ENCODE data around the gene EMID1.

EMID1 gene

DNA sequence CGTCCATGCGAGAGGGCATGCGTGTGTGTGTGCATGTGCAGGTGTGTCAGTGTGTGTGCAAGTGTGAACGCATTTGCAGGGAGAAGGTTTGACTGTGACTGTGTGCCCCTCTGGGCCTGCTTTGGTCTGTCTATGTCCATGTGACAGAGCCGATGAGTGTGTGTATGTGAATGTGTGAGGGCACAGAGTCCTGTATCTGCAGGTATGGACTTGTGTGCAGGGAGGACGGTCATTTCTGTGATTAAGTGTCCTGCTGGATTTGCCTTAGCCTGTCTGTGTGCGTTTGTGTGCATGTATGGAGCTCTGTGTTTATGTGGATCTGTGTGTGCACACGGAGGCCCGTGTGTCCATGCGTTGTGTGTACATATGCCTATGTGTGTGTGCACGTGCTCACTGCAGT lies 5.4 kb downstream of the EMID1 start:
- no peak overlapping the region for H3K9ac ChIP-seq (ENCODE audit: low read depth, low read length)
- no peak for ATAC-seq (ENCODE audit: insufficient read depth, low read depth)
- DNase-seq, result no peak
- no peaks in the 10 kb centered on the region for H3K9me3 ChIP-seq (ENCODE audit: insufficient read depth, low read length, severe bottlenecking)
- H3K4me2 ChIP-seq (ENCODE audit: insufficient read depth, low read length), result peak overlapping the region; percentile 40; the same call in 1 of the 2 replicates
- peaks cover 71% of the 10 kb centered on the region for H3K79me2 ChIP-seq (ENCODE audit: insufficient read depth, low read length)
- H2AFZ ChIP-seq (ENCODE audit: low read depth, low read length), result no peak overlapping the region
- H3K27me3 ChIP-seq (ENCODE audit: insufficient read depth, low read length, poor library complexity), result no peaks in the 10 kb centered on the region
- H3K4me1 ChIP-seq (ENCODE audit: insufficient read depth, low read length), result peaks cover 43% of the 10 kb centered on the region
- peak overlapping the region; percentile 26 for H3K27ac ChIP-seq (ENCODE audit: low read length)
- peak overlapping the region in 1 of 2 experiments; percentile 10; a peak in 1 of 4 replicates for H3K4me3 ChIP-seq (ENCODE audit: low read depth in 1 of 2, low read length in 2 of 2)
- TF ChIP-seq EZH2 (IDR thresholded peaks at IDR 0.05; ENCODE audit: borderline replicate concordance, low read depth, low read length, severe bottlenecking) (no peak), CTCF (IDR thresholded peaks at IDR 0.05; ENCODE audit: borderline replicate concordance, extremely low read depth, low read length, poor library complexity, severe bottlenecking) (no peak)
- peaks cover 55% of the 10 kb centered on the region for H4K20me1 ChIP-seq (ENCODE audit: insufficient read depth, low read length)
- peaks cover 72% of the 10 kb centered on the region for H3K36me3 ChIP-seq (ENCODE audit: insufficient read depth, low read length)

- Histone ChIP-seq H3K27me3 (ENCODE audit: insufficient read depth, low read length, poor library complexity) (no peaks in the 10 kb centered on the region), H3K4me3 (ENCODE audit: low read depth in 1 of 2, low read length in 2 of 2) (no peak overlapping the region), H3K27ac (ENCODE audit: low read length) (peak overlapping the region; percentile 11; the same call in 1 of the 2 replicates), H3K79me2 (ENCODE audit: insufficient read depth, low read length) (peaks cover 67% of the 10 kb centered on the region), H3K4me1 (ENCODE audit: insufficient read depth, low read length) (peaks cover 39% of the 10 kb centered on the region), H3K36me3 (ENCODE audit: insufficient read depth, low read length) (peaks cover 76% of the 10 kb centered on the region), H2AFZ (ENCODE audit: low read depth, low read length) (no peak overlapping the region), H3K4me2 (ENCODE audit: insufficient read depth, low read length) (peak overlapping the region; percentile 40; the same call in 1 of the 2 replicates), H3K9me3 (ENCODE audit: insufficient read depth, low read length, severe bottlenecking) (no peaks in the 10 kb centered on the region), H3K9ac (ENCODE audit: low read depth, low read length) (no peak overlapping the region), H4K20me1 (ENCODE audit: insufficient read depth, low read length) (peaks cover 59% of the 10 kb centered on the region)
- TF ChIP-seq CTCF (IDR thresholded peaks at IDR 0.05; ENCODE audit: borderline replicate concordance, extremely low read depth, low read length, poor library complexity, severe bottlenecking) (no peak), EZH2 (IDR thresholded peaks at IDR 0.05; ENCODE audit: borderline replicate concordance, low read depth, low read length, severe bottlenecking) (no peak)
- ATAC-seq (ENCODE audit: insufficient read depth, low read depth) (no peak), DNase-seq (no peak)
These were observed 5.8 kb downstream of the EMID1 start for GRCh38 chr22:29211466-29211865.

- H3K9me3 ChIP-seq (ENCODE audit: insufficient read depth, low read length, severe bottlenecking), result no peaks in the 10 kb centered on the region
These were observed 7.0 kb downstream of the EMID1 start for GRCh38 chr22:29212743-29213142.

More at GRCh38 chr22:29212743-29213142, 7.0 kb downstream of the EMID1 start:
- H3K9ac ChIP-seq (ENCODE audit: low read depth, low read length), result no peak overlapping the region
- H3K27me3 ChIP-seq (ENCODE audit: insufficient read depth, low read length, poor library complexity), result no peaks in the 10 kb centered on the region
- peaks cover 85% of the 10 kb centered on the region for H3K36me3 ChIP-seq (ENCODE audit: insufficient read depth, low read length)
- no peak overlapping the region for H2AFZ ChIP-seq (ENCODE audit: low read depth, low read length)
- peaks cover 26% of the 10 kb centered on the region for H3K4me1 ChIP-seq (ENCODE audit: insufficient read depth, low read length)
- peaks cover 54% of the 10 kb centered on the region for H3K79me2 ChIP-seq (ENCODE audit: insufficient read depth, low read length)
- H4K20me1 ChIP-seq (ENCODE audit: insufficient read depth, low read length), result peaks cover 59% of the 10 kb centered on the region
- H3K4me3 ChIP-seq (ENCODE audit: low read depth in 1 of 2, low read length in 2 of 2), result no peak overlapping the region
- TF ChIP-seq CTCF (IDR thresholded peaks at IDR 0.05; ENCODE audit: borderline replicate concordance, extremely low read depth, low read length, poor library complexity, severe bottlenecking) (no peak), EZH2 (IDR thresholded peaks at IDR 0.05; ENCODE audit: borderline replicate concordance, low read depth, low read length, severe bottlenecking) (no peak)
- no peak overlapping the region for H3K27ac ChIP-seq (ENCODE audit: low read length)
- no peak for DNase-seq
- no peak overlapping the region for H3K4me2 ChIP-seq (ENCODE audit: insufficient read depth, low read length)
- ATAC-seq (ENCODE audit: insufficient read depth, low read depth), result no peak

Data from DND-41 (cell line).